Epidermal melanocyte (primary cell): ENCODE results near the gene SIN3A.

Experiments
- DNase-seq: peaks from one replicate; pipeline ENCODE4 v3.0.0; 2011; ENCODE audit warnings: low spot score; ENCODE audit not compliant: insufficient read length

SIN3A gene

DNA sequence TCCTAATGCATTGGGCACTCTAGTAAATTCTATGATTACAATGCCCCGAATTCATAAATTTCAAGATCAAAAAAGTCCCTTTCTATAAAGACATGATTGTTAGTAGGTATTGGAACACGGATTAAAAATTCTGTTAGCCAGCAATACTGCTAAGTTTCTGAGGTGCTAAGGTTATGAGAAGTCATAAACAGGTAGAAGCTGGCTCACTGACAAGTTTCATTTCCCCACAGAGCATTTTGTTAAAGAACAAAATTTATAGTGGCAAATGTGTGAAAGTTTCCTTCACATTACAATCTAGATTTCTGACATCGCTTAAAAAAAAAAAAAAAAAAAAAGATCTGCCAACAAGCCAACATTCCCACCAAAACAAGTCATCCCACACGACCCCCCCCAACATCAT lies 70.7 kb downstream of the SIN3A start:
- no peak for DNase-seq

DNA sequence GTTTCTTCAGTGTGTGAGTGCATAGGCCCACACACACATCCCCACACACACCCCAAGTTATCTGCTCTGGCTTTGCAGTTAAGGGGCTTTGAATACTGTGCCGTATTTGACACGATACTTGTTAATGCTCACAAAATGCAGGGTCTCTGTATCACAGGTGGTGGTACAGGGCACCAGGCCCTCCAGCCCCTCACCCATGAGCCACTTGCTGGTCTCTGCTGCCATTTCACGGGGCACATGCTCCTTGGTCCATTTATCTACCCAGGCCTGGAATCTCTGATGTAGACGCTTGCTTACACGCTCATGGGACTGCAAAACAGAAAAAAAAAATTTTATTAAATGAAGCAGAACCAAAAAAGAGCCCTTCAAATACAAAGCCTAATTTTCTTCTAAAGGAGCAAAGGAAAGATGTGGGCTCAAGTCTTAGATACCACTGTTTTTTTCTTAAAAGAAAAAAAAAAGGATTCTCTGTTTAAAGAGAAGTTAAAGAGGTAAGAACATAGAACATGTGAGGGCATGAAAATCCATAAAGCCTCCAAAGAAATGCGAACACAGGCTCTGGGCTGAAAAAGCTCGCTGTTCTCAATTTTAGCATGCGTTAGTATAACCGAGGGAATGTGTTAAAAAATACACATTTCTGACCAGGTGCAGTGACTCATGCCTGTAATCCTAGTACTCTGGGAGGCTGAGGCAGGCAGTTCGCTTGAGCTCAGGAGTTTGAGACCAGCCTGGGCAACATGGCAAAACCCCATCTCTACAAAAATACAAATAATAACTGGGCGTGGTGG lies 79.4 kb downstream of the SIN3A start:
- no peak for DNase-seq

DNA sequence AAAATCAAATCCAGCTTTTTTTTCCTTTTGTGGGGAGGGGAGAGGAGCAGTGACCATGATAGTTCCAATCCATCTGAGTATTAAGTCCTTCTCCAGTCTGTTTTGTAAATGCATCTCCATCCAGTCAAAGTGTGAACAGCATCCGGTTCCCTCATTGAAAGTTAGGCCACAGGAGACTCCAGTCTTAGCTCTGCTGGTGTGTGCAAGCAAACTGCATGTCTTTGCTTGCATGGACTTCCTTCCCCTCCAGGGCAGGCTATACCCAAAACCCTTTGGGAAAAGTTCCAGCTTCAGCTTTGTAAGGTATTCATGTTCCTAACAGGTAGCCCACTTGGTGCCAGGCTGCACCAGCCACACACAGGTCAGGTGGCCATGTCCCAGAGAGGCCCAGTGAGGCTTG lies 80.0 kb downstream of the SIN3A start:
- DNase-seq: no peak

DNA sequence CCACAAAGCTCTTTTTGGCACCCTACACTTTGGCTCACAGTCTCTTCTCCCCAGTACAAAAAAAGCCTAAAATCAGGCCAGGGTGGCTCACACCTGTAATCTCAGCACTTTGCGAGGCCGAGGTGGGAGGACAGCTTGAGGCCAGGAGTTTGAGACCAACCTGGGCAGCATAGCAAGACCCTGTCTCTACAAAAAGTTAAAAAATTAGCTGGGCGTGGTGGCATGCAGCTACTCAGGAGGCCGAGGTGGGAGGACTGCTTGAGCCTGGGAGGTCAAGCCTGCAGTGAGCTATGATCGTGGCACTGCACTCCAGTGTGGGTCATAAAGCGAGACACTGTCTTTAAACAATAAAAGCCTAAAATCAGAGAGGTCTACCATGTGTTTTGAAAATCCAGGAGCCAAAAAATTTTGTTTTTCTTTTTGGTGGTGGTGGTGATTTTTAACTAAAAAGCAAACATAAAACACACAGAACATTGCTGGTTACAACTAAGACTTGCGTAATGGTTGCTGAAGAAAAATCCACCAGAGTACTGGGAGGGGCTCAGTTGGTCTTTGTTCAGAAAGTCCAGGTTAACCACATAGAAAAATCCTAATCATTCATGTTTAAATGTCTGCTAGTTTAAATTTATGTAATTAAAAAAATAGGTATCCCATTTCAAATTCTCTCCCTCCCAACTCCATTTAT lies 81.5 kb downstream of the SIN3A start:
- no peak for DNase-seq

DNA sequence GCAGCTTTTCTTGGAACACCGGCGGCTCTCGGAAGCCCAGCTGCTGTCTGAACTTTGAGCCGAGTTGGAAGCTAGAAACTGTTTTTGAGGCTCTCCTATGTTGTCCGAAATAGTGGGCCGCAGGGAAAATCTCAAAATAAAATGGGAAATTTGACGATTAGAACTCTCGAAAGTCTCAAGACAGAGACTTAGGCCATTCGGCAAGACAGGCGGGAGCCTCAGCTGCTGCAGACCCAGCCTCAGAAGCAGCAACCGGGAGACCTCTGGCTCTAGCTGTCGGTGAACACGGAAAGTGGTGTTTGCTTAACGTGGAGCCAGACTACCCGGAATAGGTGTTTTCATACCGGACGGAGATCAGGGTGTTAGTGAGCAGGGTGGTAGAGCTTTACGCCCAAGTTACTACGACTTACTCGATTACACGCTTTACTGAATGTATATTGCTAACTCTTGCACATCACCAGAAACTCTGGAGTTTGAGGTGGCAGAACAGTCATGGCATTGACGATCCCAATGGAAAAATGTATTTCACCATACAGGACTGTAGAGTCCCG lies 82.7 kb downstream of the SIN3A start:
- DNase-seq: no peak

DNA sequence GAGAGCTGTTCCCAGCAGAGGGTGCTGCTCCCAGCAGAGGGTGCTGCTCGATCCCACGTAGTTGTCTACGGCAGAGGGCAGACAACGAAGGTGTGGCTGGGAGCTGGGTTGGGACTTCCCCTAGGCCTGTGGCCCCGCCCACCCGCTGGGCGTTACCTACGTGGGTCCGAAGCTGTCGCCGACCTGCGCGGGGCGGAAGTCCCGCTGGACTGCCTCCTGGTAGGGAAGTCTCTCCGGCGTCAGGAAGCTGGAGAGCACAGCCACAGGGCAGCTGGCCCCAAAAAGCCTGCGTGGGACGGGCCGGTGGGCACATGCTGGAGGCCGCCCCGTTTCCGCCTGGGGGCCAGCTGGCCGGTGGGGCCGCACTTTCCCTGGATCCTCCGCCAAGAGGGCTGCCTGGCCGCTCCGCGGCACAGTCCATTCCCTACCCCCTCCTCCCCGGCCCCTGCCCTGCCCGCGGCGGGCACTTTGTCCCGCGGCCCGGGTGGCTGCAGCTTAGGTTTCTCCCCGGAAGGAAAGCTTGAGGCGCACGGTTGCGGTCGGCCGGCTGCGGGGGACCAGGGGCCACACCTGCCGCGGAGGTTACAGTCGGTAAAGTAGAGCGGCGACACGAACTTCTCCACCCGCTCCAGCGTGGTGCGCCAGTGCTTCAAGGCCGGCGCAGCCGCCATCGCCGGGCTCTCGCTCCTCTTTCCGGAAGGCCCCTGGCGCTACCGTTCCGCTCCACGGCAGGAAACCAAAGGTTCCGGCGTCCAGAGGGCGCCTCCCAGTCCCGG lies 83.4 kb downstream of the SIN3A start, which contains the start of gene MAN2C1:
MAN2C1 (minus strand) TSS at position 695 of the 776 bp plus-strand sequence; CDS start at position 671, 24 bp downstream.
- peak; percentile 85 for DNase-seq

DNA sequence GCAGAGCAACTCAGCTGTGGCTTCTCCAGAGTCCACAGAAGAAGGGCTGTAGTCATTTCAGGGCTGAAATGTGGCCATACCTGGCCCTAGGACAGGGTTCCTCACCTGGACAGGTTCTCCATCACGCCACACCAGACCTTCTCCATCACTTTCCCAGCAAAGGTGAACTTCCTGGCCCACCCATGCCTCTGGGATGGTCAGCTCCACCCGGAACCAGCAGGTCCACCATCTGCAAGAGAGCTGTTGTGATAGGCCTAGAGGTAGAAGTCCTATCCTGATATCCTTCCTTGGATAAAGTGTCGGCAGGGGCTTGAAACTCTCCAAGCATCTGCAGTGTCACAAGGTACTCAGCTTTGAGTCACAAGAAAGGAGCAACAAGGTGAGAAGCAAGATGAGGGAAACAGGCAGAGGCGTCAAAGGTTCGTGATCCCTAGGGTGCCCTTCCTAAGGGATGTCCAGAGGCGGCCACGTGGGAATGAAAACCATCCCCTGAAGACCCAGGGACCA lies 84.0 kb downstream of the SIN3A start:
- DNase-seq: no peak

DNA sequence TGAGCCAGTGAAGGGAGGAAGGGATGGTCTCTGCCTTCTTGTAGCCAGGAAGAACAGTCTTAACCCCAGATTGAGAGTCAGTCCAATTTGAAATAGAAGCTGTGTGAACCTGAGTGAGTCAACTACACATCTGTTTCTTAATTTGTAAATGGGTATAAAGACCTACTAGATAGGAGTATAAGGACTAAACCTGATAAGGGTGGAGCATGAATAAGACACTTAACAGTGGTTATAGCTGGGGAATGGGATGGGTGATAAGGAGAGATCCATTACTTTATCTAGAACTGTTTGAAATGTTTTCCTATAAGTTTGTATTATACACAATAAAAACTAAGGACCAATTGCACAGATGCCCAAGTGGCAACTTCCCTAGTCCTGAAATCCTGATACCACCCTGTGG lies 84.5 kb downstream of the SIN3A start:
- DNase-seq: no peak

DNA sequence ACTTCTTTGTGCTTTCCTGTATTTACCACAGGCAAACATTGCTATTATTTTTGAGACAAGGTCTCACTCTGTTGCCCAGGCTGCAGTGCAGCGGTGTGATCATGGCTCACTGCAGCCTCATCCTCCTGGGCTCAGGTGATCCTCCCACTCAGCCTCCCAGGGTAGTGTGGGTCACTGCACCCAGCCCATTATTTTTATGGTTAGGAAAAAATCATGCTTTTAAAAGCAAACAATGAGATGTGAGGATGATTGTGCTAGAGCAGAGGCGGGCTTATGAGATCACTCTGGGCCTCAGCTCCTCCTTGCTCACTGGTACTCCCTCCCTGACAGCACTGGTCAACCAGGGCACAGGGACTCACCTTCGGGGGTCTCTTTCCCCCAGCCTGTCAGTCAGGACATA lies 85.3 kb downstream of the SIN3A start:
- DNase-seq: no peak

DNA sequence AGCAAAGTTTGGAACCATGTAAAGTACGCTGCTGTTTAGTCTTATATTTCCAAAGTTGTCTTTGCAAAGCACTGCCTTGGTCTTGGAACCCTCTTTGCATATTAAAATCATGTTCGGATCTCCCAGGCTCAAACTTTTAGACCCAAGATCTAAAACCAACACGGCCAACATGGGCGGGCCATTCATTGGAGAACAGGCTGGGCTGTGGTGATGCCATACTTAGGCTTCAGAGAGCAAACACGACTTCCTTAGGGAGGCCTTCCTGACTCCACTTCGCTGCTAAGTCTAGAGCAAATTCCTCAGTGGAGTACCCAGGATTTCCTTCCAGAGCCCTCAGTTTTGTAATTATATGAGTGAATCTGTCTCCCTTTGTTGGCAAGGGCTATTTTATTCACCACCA lies 86.6 kb downstream of the SIN3A start:
- no peak for DNase-seq

DNA sequence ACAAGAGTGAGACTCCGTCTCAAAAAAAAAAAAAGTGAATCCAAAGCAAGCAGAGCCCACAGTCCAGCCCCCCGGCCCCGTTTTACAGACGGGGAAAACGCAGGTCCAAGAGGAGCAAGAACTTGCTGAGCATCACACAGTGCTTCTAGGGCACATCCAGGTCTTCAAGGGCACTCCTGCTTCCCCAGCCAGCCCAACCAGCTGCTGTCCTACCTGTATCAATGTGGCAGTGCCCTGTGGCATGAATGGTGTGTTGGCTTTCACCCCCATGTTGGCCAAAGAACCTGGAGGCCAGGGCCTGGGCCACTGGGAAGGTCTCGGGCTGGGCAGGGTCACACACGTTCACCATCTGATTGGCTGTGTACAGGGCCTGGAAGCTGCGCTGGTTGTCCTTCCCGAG lies 87.7 kb downstream of the SIN3A start:
- no peak for DNase-seq

DNA sequence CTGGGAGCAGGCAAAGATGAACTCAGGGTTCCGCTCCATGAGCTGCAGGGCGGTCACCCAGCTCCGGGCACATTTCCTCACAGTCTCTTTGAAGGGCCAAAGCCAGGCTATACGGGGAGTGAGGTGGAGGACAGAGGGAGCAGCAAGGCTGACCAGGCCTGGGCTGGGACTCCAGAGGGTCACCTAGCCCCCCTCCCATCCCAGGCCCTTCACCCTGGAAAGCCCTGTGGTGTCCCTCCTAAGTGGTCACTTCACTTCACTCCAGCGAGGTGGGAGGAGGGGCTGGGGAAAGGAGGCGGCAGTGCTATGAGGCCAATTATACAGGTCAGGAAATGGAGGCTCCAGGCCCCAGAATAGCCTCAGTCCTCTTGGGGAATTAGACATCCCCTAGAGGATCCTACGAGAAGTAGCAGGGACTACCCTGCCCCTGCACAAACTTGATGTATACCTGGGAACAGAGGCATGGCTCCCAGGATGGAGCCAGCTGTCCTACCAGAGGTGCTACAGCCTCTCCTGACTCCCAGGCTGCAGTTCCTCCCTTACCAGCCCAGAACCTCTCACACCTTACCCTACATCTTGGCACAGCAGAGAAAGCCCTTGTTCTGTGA lies 88.7 kb downstream of the SIN3A start:
- no peak for DNase-seq

DNA sequence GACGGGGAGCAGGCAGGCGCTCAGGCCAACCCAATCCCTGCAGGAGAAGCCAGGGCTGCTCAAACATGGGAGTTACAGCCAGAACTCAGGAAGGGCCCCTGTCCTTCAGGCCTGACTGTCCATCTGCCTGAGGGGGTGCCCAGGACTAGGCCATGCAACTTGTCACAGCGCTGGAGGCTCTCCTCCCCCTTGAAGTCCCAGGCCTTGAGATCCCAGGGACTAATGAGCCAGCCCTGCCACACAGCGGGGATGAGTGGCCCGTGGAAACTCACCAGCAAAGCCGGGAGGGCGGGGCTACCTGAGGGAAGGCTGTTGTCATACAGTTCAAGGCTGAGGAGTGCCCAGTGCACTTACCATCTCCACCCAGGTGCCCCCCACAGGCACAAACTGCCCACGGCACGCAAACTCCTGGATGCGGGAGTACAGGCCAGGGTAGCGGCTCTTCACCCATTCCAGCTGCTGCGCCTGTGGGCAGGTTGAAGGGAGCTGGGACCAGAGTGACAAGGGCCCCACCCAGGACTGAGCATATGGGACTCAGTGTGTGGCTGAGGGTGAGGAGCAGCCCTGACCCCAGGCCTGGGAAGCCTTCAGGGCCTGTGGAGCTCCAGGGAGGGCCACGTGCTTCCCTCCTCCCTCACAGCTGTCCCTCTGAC lies 89.4 kb downstream of the SIN3A start:
- DNase-seq: no peak

DNA sequence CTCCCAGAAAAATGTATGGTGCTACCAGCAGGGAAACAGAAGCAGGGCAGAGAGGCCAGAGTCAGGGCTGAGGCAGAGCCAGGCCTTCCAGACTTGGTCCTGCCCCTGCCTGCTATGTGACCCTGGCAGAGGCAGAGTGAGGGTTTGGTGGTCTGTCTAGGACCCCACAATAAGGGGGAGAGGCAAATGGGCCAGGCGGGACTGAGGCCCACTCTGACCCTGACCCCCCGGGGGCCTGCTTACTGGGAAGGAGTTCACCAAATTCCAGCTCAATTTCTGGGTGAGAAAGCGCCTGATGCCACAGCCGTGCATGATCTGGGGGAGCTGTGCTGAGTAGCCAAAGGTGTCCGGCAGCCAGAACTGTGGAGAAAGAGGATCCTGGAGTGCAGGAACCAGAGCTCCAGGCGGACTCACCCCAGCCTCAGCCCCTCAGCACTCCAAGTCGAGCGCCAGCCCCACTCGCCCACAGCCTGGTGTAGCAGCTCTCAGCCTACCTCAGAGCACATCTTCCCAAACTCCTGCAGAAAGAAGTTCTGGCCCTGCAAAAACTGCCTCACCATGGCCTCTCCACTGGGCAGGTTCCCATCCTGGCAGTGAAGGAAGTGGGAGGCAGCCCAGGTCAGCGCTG lies 90.0 kb downstream of the SIN3A start:
- no peak for DNase-seq

DNA sequence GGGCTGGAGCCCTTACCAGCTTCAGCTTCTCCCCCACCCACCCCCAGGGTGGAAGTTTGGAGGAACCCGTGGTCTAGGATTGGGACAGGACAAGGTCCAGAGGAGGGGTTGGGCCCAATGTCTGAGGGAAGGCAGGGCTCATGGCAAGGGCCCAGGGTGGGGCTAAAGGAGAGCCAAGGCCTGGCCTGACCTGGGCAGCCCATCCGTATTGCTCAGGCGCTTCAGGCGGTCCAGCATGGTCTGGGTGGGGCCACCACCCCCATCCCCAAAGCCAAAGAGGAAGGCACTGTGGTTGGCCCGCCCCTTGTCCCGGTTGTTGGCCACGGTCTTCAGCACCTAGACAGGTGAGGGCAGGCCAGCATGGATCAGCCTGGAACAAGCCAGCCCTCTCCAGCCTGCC lies 90.6 kb downstream of the SIN3A start:
- no peak for DNase-seq

DNA sequence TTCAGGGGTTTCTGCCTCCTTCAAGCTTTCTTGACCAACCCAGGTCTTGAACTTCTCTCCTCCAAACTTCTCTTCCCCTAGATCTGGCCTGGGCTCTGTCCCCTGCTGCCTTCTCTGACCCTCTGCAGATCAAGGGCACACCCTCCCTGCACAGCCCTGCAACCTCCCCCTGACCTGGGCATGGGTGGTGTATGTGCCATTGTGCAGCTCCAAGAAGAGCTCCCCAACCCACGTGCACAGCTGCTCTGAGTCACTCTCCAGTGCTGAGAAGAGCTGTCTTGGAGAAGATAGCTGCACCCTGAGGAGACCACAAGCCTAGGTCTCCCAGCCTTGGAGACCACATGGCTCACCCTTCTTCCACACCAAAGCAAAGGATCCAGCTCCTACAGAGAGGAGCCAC lies 91.1 kb downstream of the SIN3A start:
- DNase-seq: no peak

DNA sequence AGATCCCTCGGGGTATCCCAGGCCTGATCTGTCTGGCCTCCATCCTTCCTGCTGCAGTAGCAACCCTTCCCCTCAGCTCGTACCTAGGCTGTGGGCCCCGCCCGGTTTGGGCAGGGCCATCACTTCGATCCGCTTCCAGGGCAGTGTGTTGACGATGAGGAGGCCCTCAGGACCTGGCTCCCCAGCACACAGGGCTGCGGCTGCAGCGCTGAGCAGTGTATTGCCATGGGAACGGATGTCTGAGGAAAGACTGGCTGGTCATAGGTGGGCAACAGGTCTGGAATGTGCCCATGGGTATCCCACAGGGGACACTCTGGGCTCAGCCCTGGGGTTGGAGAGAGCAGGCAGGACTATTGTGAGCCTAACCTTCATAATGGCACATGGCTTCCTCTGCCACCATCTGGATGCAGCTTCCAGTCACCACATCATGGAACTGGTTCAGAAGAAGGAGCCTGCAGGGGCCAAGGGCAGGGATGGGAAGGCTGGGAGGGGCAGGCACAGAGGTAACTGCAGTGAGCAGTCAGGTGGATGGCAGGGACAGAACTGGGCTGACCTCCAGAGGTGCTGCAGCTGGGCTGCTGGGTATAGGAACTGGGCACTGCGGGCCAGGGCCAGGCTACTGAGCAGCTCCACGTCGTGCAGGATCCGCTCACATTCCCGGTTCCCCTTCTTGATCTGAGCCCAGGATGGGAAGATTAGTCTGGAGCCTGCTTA lies 91.8 kb downstream of the SIN3A start:
- DNase-seq: no peak

DNA sequence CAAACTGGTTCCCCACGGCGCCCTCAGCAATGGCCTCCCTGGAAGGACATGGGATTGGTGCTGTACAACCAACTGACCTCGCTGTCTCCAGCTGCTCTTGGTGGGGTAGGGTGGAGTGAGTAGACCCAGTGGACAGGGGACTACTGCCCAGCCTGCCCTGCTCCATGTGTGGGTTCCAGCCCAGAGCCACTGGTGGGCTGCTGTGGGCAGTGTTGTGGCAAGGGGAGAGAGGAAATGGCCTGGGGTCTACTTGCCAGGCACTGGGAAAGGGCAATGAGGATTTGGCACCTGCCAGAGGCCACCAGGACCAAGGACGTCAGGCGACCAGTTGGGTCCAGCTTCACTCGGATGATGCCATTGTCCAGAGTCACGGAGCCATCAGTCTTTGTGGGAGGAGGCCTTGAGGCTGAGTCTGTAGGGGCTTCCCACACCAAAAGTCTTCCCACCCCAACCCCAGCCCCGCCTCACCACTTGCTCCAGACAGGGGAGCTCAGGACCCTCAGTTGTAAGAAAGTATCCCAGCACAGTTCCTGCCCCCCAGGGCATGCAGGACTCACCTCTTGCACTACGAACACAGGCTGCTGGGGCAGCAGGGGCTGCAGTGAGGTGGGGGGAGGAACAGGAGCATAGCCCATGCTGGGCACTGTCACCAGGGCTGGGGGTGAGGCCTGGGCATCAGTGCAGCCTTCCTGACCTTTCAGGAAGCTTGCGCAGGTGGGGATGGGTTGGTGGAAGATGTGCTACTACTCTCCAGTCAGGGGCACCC lies 92.5 kb downstream of the SIN3A start:
- no peak for DNase-seq
